HepG2 (cell line): ENCODE data around the gene ABCB8. TPM values are rescaled to one million over a fixed set of nuclear protein-coding genes. Genes with fewer than 3 reads are reported as not detected.

Experiments used
- BRCA1 ChIP-seq: sonication (generic); formaldehyde crosslinking; IDR thresholded peaks from 2 replicates; pipeline ENCODE4 v1.4.0; 2020; ENCODE audit warnings: missing genetic modification reagents
- EHMT2 ChIP-seq: fragments of 200-600 bp; sonication (generic); IDR thresholded peaks from 2 replicates; pipeline ENCODE4 v1.7.0; 2017; ENCODE audit warnings: antibody characterized with exemption, low read depth, low read length, borderline replicate concordance
- ELF4 ChIP-seq: sonication (generic); formaldehyde crosslinking; IDR thresholded peaks from 2 replicates; pipeline ENCODE4 v1.5.0; 2020; ENCODE audit warnings: missing genetic modification reagents, mild to moderate bottlenecking, moderate library complexity, borderline replicate concordance
- KAT2B ChIP-seq: fragments of 150-350 bp; IDR thresholded peaks from 2 replicates; pipeline ENCODE4 v1.6.1; 2014; ENCODE audit warnings: low read depth, low read length, borderline replicate concordance
- PHB2 ChIP-seq: fragments of 450-650 bp; IDR thresholded peaks from 2 replicates; pipeline ENCODE4 v1.6.1; 2018; ENCODE audit not compliant: partially characterized antibody
- RBFOX2 ChIP-seq: fragments of 200-400 bp; formaldehyde crosslinking; IDR thresholded peaks from 2 replicates; pipeline ENCODE4 v1.6.1; 2017; ENCODE audit warnings: low read depth, mild to moderate bottlenecking, low read length
- SALL2 ChIP-seq: sonication (generic); formaldehyde crosslinking; IDR thresholded peaks from 2 replicates; pipeline ENCODE4 v1.8.1; 2023; ENCODE audit warnings: mild to moderate bottlenecking, missing genetic modification reagents, inconsistent platforms
- ZNF138 ChIP-seq: sonication (generic); formaldehyde crosslinking; IDR thresholded peaks from 2 replicates; pipeline ENCODE4 v1.5.0; 2020; ENCODE audit warnings: mild to moderate bottlenecking, low read depth, missing genetic modification reagents
- ZNF253 ChIP-seq: sonication (generic); formaldehyde crosslinking; IDR thresholded peaks from 2 replicates; pipeline ENCODE4 v1.8.0; 2022; ENCODE audit warnings: mild to moderate bottlenecking, missing genetic modification reagents, borderline replicate concordance
- ZNF564 ChIP-seq: sonication (generic); formaldehyde crosslinking; IDR thresholded peaks from 2 replicates; pipeline ENCODE4 v1.8.1; 2023; ENCODE audit warnings: mild to moderate bottlenecking, missing genetic modification reagents
- ZNF616 ChIP-seq: sonication (generic); formaldehyde crosslinking; IDR thresholded peaks from 2 replicates; pipeline ENCODE4 v1.5.0; 2020; ENCODE audit warnings: low read depth, mild to moderate bottlenecking, missing genetic modification reagents
- ZNF772 ChIP-seq: sonication (generic); formaldehyde crosslinking; IDR thresholded peaks from 2 replicates; pipeline ENCODE4 v1.5.0; 2020; ENCODE audit warnings: mild to moderate bottlenecking, missing genetic modification reagents
- ZNF816 ChIP-seq: sonication (generic); formaldehyde crosslinking; IDR thresholded peaks from 2 replicates; pipeline ENCODE4 v1.8.0; 2022; ENCODE audit warnings: missing genetic modification reagents, mild to moderate bottlenecking, borderline replicate concordance
- polyA plus RNA-seq, 8 experiments: library from polyadenylated mRNA; depleted of rRNA in 3 of 8; stranded (reverse) in 7 of 8; unstranded in 1 of 8; fragments of >200 nt; fragmentation: Illumina TruSeq in 4 of 8; extraction: Trizol in 4 of 8; gene quantifications; 2 replicates each; pipeline versions ENCODE4 v1.2.1 to v1.2.3, GENCODE V29; 2011 to 2016; ENCODE audit warnings: low read depth in 4 of 8, missing spikeins in 1 of 8, mixed read lengths in 1 of 8; ENCODE audit not compliant: insufficient read depth in 1 of 8
- total RNA-seq, 5 experiments: library from RNA; depleted of rRNA; stranded (reverse); fragments of >200 nt; fragmentation: Illumina TruSeq; extraction: Trizol; gene quantifications; 2 replicates each; pipeline ENCODE4 v1.2.3, GENCODE V29; 2016; ENCODE audit warnings: low read depth in 1 of 5
- TF ChIP-seq, protein P1 (sequence below): sonication (generic); formaldehyde crosslinking; IDR thresholded peaks from 2 replicates; pipeline ENCODE4 v1.5.0; 2020; ENCODE audit warnings: mild to moderate bottlenecking, missing genetic modification reagents
- TF ChIP-seq, protein P2 (sequence below): sonication (generic); formaldehyde crosslinking; conservative IDR thresholded peaks from 2 replicates; pipeline ENCODE4 v1.4.0; 2020; ENCODE audit warnings: missing genetic modification reagents
- TF ChIP-seq, protein P3 (sequence below): sonication (generic); formaldehyde crosslinking; IDR thresholded peaks from 2 replicates; pipeline ENCODE4 v1.5.1; 2020; ENCODE audit warnings: mild to moderate bottlenecking, missing genetic modification reagents, borderline replicate concordance
- TF ChIP-seq, protein P4 (sequence below): sonication (generic); formaldehyde crosslinking; IDR thresholded peaks from 2 replicates; pipeline ENCODE4 v1.8.0; 2022; ENCODE audit warnings: mild to moderate bottlenecking, missing genetic modification reagents, borderline replicate concordance
- TF ChIP-seq, protein P5 (sequence below): IDR thresholded peaks from 2 replicates; pipeline ENCODE4 v1.6.1; 2016; ENCODE audit warnings: missing genetic modification reagents, missing compliant biosample characterization

ABCB8 gene
- total and polyA plus RNA-seq, 2 of the 13 experiments (the other 11 are each of a cell fraction or from before 2014, with no cell fraction given), result 6.6 to 16.7 TPM

DNA sequence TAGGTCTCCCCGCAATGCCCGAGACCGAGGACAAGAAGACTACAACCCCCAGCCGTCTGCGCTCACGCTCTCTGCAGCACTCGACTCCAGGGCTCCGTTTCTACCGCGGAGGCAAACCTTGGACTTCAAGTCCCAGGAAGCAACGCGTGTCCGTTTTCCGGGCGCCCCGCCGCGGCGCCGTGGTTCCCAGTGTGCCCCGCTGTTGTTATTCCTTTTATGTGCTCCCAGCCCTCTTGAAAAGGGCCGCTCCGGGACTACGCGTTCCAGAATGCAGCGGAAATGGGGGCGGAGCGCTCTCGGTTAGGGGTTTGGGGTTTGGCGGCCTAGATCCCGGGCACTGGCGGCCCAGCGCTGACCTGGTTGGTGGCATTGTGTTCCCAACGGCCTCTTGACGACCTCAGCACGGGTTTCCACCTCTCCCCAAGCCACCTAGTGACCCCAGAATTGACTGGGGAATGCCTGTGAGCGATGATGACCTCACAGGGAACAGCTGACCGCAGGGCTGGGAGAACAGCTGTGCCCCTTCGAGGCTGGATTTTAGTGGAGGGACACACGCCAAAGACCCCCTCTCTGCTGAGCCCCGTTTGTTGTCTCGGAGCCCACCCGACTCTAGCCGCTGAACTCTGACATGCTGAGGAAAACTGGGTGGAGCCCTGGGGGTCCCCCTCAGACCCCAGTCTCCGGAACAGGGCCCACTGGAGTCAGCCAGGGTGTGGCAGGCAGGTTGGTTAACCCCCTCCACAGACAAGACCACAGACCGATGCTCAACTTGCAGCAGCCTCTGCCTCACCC is 29.9 kb downstream of the ABCB8 start (continued):
- TF ChIP-seq ZNF253 (no peak), SALL2 (CRISPR knock-in tag) (peak; percentile 83), RBFOX2 (peak; percentile 67), ZNF616 (no peak), ZNF138 (no peak), ELF4 (CRISPR knock-in tag) (peak; percentile 41; the same call in 1 of the 2 replicates), PHB2 (no peak), ZNF816 (CRISPR knock-in tag) (no peak), ZNF564 (CRISPR knock-in tag) (0 out of 2 replicates have a peak, but pooled peaks have one; percentile 47), EHMT2 (no peak), KAT2B (no peak), BRCA1 (CRISPR knock-in tag) (peak; percentile 31), ZNF772 (no peak)
- TF ChIP-seq, protein P1, sequence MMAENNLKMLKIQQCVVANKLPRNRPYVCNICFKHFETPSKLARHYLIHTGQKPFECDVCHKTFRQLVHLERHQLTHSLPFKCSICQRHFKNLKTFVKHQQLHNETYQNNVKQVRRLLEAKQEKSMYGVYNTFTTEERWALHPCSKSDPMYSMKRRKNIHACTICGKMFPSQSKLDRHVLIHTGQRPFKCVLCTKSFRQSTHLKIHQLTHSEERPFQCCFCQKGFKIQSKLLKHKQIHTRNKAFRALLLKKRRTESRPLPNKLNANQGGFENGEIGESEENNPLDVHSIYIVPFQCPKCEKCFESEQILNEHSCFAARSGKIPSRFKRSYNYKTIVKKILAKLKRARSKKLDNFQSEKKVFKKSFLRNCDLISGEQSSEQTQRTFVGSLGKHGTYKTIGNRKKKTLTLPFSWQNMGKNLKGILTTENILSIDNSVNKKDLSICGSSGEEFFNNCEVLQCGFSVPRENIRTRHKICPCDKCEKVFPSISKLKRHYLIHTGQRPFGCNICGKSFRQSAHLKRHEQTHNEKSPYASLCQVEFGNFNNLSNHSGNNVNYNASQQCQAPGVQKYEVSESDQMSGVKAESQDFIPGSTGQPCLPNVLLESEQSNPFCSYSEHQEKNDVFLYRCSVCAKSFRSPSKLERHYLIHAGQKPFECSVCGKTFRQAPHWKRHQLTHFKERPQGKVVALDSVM (CRISPR knock-in tag), result no peak
- TF ChIP-seq, protein P2, sequence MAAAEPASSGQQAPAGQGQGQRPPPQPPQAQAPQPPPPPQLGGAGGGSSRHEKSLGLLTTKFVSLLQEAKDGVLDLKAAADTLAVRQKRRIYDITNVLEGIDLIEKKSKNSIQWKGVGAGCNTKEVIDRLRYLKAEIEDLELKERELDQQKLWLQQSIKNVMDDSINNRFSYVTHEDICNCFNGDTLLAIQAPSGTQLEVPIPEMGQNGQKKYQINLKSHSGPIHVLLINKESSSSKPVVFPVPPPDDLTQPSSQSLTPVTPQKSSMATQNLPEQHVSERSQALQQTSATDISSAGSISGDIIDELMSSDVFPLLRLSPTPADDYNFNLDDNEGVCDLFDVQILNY (CRISPR knock-in tag), result no peak
- TF ChIP-seq, protein P3, sequence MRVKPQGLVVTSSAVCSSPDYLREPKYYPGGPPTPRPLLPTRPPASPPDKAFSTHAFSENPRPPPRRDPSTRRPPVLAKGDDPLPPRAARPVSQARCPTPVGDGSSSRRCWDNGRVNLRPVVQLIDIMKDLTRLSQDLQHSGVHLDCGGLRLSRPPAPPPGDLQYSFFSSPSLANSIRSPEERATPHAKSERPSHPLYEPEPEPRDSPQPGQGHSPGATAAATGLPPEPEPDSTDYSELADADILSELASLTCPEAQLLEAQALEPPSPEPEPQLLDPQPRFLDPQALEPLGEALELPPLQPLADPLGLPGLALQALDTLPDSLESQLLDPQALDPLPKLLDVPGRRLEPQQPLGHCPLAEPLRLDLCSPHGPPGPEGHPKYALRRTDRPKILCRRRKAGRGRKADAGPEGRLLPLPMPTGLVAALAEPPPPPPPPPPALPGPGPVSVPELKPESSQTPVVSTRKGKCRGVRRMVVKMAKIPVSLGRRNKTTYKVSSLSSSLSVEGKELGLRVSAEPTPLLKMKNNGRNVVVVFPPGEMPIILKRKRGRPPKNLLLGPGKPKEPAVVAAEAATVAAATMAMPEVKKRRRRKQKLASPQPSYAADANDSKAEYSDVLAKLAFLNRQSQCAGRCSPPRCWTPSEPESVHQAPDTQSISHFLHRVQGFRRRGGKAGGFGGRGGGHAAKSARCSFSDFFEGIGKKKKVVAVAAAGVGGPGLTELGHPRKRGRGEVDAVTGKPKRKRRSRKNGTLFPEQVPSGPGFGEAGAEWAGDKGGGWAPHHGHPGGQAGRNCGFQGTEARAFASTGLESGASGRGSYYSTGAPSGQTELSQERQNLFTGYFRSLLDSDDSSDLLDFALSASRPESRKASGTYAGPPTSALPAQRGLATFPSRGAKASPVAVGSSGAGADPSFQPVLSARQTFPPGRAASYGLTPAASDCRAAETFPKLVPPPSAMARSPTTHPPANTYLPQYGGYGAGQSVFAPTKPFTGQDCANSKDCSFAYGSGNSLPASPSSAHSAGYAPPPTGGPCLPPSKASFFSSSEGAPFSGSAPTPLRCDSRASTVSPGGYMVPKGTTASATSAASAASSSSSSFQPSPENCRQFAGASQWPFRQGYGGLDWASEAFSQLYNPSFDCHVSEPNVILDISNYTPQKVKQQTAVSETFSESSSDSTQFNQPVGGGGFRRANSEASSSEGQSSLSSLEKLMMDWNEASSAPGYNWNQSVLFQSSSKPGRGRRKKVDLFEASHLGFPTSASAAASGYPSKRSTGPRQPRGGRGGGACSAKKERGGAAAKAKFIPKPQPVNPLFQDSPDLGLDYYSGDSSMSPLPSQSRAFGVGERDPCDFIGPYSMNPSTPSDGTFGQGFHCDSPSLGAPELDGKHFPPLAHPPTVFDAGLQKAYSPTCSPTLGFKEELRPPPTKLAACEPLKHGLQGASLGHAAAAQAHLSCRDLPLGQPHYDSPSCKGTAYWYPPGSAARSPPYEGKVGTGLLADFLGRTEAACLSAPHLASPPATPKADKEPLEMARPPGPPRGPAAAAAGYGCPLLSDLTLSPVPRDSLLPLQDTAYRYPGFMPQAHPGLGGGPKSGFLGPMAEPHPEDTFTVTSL (CRISPR knock-in tag), result no peak
- TF ChIP-seq, protein P4, sequence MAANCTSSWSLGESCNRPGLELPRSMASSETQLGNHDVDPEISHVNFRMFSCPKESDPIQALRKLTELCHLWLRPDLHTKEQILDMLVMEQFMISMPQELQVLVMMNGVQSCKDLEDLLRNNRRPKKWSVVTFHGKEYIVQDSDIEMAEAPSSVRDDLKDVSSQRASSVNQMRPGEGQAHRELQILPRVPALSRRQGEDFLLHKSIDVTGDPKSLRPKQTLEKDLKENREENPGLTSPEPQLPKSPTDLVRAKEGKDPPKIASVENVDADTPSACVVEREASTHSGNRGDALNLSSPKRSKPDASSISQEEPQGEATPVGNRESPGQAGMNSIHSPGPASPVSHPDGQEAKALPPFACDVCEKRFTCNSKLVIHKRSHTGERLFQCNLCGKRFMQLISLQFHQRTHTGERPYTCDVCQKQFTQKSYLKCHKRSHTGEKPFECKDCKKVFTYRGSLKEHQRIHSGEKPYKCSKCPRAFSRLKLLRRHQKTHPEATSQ (CRISPR knock-in tag), result peak; percentile 52; the same call in 1 of the 2 replicates
- TF ChIP-seq, protein P5, sequence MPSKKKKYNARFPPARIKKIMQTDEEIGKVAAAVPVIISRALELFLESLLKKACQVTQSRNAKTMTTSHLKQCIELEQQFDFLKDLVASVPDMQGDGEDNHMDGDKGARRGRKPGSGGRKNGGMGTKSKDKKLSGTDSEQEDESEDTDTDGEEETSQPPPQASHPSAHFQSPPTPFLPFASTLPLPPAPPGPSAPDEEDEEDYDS (CRISPR knock-in tag), result peak; percentile 85
